ENCODE measurements around the gene NOLC1. TPM values are rescaled to one million over a fixed set of nuclear protein-coding genes. Genes with fewer than 3 reads are reported as not detected.

NOLC1 gene
- total and polyA plus RNA-seq, 3 experiments from 2014 or later, result 76.6 to 330 (median 304) TPM

GRCh38 chr10:102113261-102113955, 38.8 kb upstream of the NOLC1 start:
- peaks cover 55 to 68% (median 59%) of the 10 kb centered on the region in 3 donors for H3K4me1 Mint-ChIP-seq
- peaks cover 12 to 44% (median 13%) of the 10 kb centered on the region in 3 donors for H3K36me3 Mint-ChIP-seq
- H3K9me3 Mint-ChIP-seq, result no peaks in the 10 kb centered on the region
- H3K36me3 ChIP-seq (ENCODE audit: insufficient read depth, low read length), result peaks cover 32% of the 10 kb centered on the region
- H3K9me3 ChIP-seq (ENCODE audit: low read length), result no peaks in the 10 kb centered on the region
- CTCF ChIA-PET, result interaction anchor here (0.9 to 3.6 kb wide), 5 partner anchors 10 to 40 kb away, joined by 3 to 19 read pairs (median 6); partner anchors contain the start of genes NOLC1 and PPRC1
- H3K27ac ChIP-seq (ENCODE audit: low read depth, low read length), result peak overlapping the region; percentile 66
- no peaks in the 10 kb centered on the region for H3K27me3 ChIP-seq (ENCODE audit: insufficient read depth, low read length, poor library complexity, severe bottlenecking)
- H3K27me3 Mint-ChIP-seq, result no peaks in the 10 kb centered on the region
- H3K27ac Mint-ChIP-seq, result peak overlapping the region; percentile 64 to 97 (median 88)
- peaks cover 61% of the 10 kb centered on the region for H3K4me1 ChIP-seq (ENCODE audit: insufficient read depth, low read length)
- DNase-seq, result peak in 1 of 5 donors; percentile 8
- peak overlapping the region; percentile 56 for H3K4me3 ChIP-seq (ENCODE audit: low read length)
- POLR2A ChIA-PET, result interaction anchor here (0.6 to 1.0 kb wide), 5 partner anchors 9 to 895 kb away, joined by 3 to 7 read pairs (median 7); partner anchors contain the start of gene OGA
- H3K4me3 Mint-ChIP-seq, result peak overlapping the region; percentile 79 to 94 (median 88)

GRCh38 chr10:102113956-102114857, 38.0 kb upstream of the NOLC1 start:
- Mint-ChIP-seq H3K36me3 (peaks cover 9 to 36% (median 10%) of the 10 kb centered on the region in 3 donors), H3K9me3 (no peaks in the 10 kb centered on the region), H3K27me3 (no peaks in the 10 kb centered on the region), H3K4me3 (peak overlapping the region; percentile 86 to 97 (median 91)), H3K27ac (peak overlapping the region; percentile 84 to 98 (median 92)), H3K4me1 (peaks cover 63 to 76% (median 65%) of the 10 kb centered on the region in 3 donors)
- no peaks in the 10 kb centered on the region for H3K27me3 ChIP-seq (ENCODE audit: insufficient read depth, low read length, poor library complexity, severe bottlenecking)
- ChIA-PET CTCF (interaction anchor here (1.4 to 3.6 kb wide), 5 partner anchors 13 to 55 kb away, joined by 3 to 19 read pairs (median 6); partner anchors contain the start of genes NOLC1 and PPRC1), POLR2A (interaction anchor here (0.6 to 1.0 kb wide), 4 partner anchors 8 to 895 kb away, joined by 3 to 7 read pairs (median 6); partner anchors contain the start of gene OGA)
- peaks cover 24% of the 10 kb centered on the region for H3K36me3 ChIP-seq (ENCODE audit: insufficient read depth, low read length)
- no peak for DNase-seq
- peak overlapping the region; percentile 66 for H3K27ac ChIP-seq (ENCODE audit: low read depth, low read length)
- peak overlapping the region; percentile 56 for H3K4me3 ChIP-seq (ENCODE audit: low read length)
- H3K9me3 ChIP-seq (ENCODE audit: low read length), result no peaks in the 10 kb centered on the region
- H3K4me1 ChIP-seq (ENCODE audit: insufficient read depth, low read length), result peaks cover 69% of the 10 kb centered on the region

- peak; percentile 67 to 85 (median 79) for DNase-seq
- peak overlapping the region; percentile 86 to 97 (median 91) for H3K4me3 Mint-ChIP-seq
- H3K4me1 Mint-ChIP-seq, result peaks cover 66 to 79% (median 67%) of the 10 kb centered on the region in 3 donors
- Histone ChIP-seq H3K27me3 (ENCODE audit: insufficient read depth, low read length, poor library complexity, severe bottlenecking) (no peaks in the 10 kb centered on the region), H3K36me3 (ENCODE audit: insufficient read depth, low read length) (peaks cover 16% of the 10 kb centered on the region), H3K4me1 (ENCODE audit: insufficient read depth, low read length) (peaks cover 72% of the 10 kb centered on the region), H3K9me3 (ENCODE audit: low read length) (no peaks in the 10 kb centered on the region), H3K4me3 (ENCODE audit: low read length) (peak overlapping the region; percentile 73), H3K27ac (ENCODE audit: low read depth, low read length) (peak overlapping the region; percentile 48)
- H3K9me3 Mint-ChIP-seq, result no peaks in the 10 kb centered on the region
- H3K27ac Mint-ChIP-seq, result peak overlapping the region; percentile 84 to 98 (median 92)
- H3K27me3 Mint-ChIP-seq, result no peaks in the 10 kb centered on the region
- peaks cover 2 to 28% (median 4%) of the 10 kb centered on the region in 3 donors for H3K36me3 Mint-ChIP-seq
- ChIA-PET CTCF (interaction anchor here (0.9 to 3.6 kb wide), 5 partner anchors 13 to 54 kb away, joined by 3 to 19 read pairs (median 6); partner anchors contain the start of genes NOLC1 and PPRC1), POLR2A (interaction anchor here (1.9 kb wide), 1 partner anchor 60 kb away, joined by 5 read pairs; the partner anchor contains the start of gene ARMH3)
Observed at GRCh38 chr10:102114861-102115618, 37.1 kb upstream of the NOLC1 start.

- H3K27ac Mint-ChIP-seq, result peak overlapping the region; percentile 84 to 98 (median 92)
- CTCF ChIA-PET, result interaction anchor here (0.9 to 3.6 kb wide), 4 partner anchors 13 to 54 kb away, joined by 3 to 19 read pairs (median 9); partner anchors contain the start of gene PPRC1
- peak overlapping the region; percentile 86 to 97 (median 91) for H3K4me3 Mint-ChIP-seq
- POLR2A ChIA-PET, result interaction anchor here (0.5 to 1.9 kb wide), 2 partner anchors 39 to 60 kb away, joined by 3 to 5 read pairs; partner anchors contain the start of gene ARMH3
- H3K4me1 ChIP-seq (ENCODE audit: insufficient read depth, low read length), result peaks cover 72% of the 10 kb centered on the region
- no peaks in the 10 kb centered on the region for H3K9me3 ChIP-seq (ENCODE audit: low read length)
- peak in 2 of 5 donors; percentile 25 to 34 for DNase-seq
- H3K27me3 Mint-ChIP-seq, result no peaks in the 10 kb centered on the region
- peak overlapping the region; percentile 48 for H3K27ac ChIP-seq (ENCODE audit: low read depth, low read length)
- H3K36me3 Mint-ChIP-seq, result peaks cover 0 to 23% (median 0%) of the 10 kb centered on the region in 3 donors
- no peaks in the 10 kb centered on the region for H3K27me3 ChIP-seq (ENCODE audit: insufficient read depth, low read length, poor library complexity, severe bottlenecking)
- H3K36me3 ChIP-seq (ENCODE audit: insufficient read depth, low read length), result peaks cover 8% of the 10 kb centered on the region
- no peaks in the 10 kb centered on the region for H3K9me3 Mint-ChIP-seq
- peak overlapping the region; percentile 73 for H3K4me3 ChIP-seq (ENCODE audit: low read length)
- H3K4me1 Mint-ChIP-seq, result peaks cover 66 to 78% (median 67%) of the 10 kb centered on the region in 3 donors
Observed at GRCh38 chr10:102115775-102116174, 36.4 kb upstream of the NOLC1 start.

- peaks cover 79% of the 10 kb centered on the region for H3K4me1 ChIP-seq (ENCODE audit: insufficient read depth, low read length)
- peak overlapping the region; percentile 66 to 98 (median 92) for H3K27ac Mint-ChIP-seq
- H3K9me3 ChIP-seq (ENCODE audit: low read length), result no peaks in the 10 kb centered on the region
- no peaks in the 10 kb centered on the region for H3K27me3 Mint-ChIP-seq
- no peaks in the 10 kb centered on the region for H3K9me3 Mint-ChIP-seq
- H3K36me3 Mint-ChIP-seq, result peaks cover 0 to 17% (median 0%) of the 10 kb centered on the region in 3 donors
- ChIA-PET POLR2A (interaction anchor here (0.7 to 1.9 kb wide), 3 partner anchors 48 to 320 kb away, joined by 3 to 5 read pairs (median 3); partner anchors contain the start of gene ARMH3), CTCF (no interaction called here)
- DNase-seq, result no peak
- H3K4me3 Mint-ChIP-seq, result peak overlapping the region in 6 of 7 donors; percentile 4 to 94 (median 87)
- peaks cover 68 to 81% (median 75%) of the 10 kb centered on the region in 3 donors for H3K4me1 Mint-ChIP-seq
- H3K4me3 ChIP-seq (ENCODE audit: low read length), result peak overlapping the region; percentile 8
- H3K27me3 ChIP-seq (ENCODE audit: insufficient read depth, low read length, poor library complexity, severe bottlenecking), result no peaks in the 10 kb centered on the region
- H3K36me3 ChIP-seq (ENCODE audit: insufficient read depth, low read length), result no peaks in the 10 kb centered on the region
- no peak overlapping the region for H3K27ac ChIP-seq (ENCODE audit: low read depth, low read length)
Observed at GRCh38 chr10:102116656-102117055, 35.5 kb upstream of the NOLC1 start.

GRCh38 chr10:102117391-102118159, 34.6 kb upstream of the NOLC1 start:
- Histone ChIP-seq H3K27ac (ENCODE audit: low read depth, low read length) (peak overlapping the region; percentile 96), H3K9me3 (ENCODE audit: low read length) (no peaks in the 10 kb centered on the region), H3K27me3 (ENCODE audit: insufficient read depth, low read length, poor library complexity, severe bottlenecking) (no peaks in the 10 kb centered on the region), H3K36me3 (ENCODE audit: insufficient read depth, low read length) (no peaks in the 10 kb centered on the region), H3K4me3 (ENCODE audit: low read length) (peak overlapping the region; percentile 82), H3K4me1 (ENCODE audit: insufficient read depth, low read length) (peaks cover 76% of the 10 kb centered on the region)
- H3K9me3 Mint-ChIP-seq, result no peaks in the 10 kb centered on the region
- POLR2A ChIA-PET, result interaction anchor here (0.6 to 1.3 kb wide), 2 partner anchors 62 to 341 kb away, joined by 3 to 4 read pairs; no protein-coding TSS in a partner anchor
- CTCF ChIA-PET, result interaction anchor here (1.5 kb wide), 1 partner anchor 45 kb away, joined by 3 read pairs; no protein-coding TSS in a partner anchor
- DNase-seq, result peak; percentile 39 to 74 (median 57)
- peak overlapping the region; percentile 89 to 97 (median 94) for H3K4me3 Mint-ChIP-seq
- H3K27me3 Mint-ChIP-seq, result no peaks in the 10 kb centered on the region
- peaks cover 65 to 82% (median 78%) of the 10 kb centered on the region in 3 donors for H3K4me1 Mint-ChIP-seq
- peaks cover 0 to 12% (median 0%) of the 10 kb centered on the region in 3 donors for H3K36me3 Mint-ChIP-seq
- H3K27ac Mint-ChIP-seq, result peak overlapping the region; percentile 90 to 98 (median 96)

Data from CD8-positive, alpha-beta memory T cell (primary cell).